ENCODE measurements around the gene HHIPL1. TPM values are rescaled to one million over a fixed set of nuclear protein-coding genes. Genes with fewer than 3 reads are reported as not detected.

Gene HHIPL1
- polyA plus RNA-seq, 1 donor: 1.5 TPM

DNA sequence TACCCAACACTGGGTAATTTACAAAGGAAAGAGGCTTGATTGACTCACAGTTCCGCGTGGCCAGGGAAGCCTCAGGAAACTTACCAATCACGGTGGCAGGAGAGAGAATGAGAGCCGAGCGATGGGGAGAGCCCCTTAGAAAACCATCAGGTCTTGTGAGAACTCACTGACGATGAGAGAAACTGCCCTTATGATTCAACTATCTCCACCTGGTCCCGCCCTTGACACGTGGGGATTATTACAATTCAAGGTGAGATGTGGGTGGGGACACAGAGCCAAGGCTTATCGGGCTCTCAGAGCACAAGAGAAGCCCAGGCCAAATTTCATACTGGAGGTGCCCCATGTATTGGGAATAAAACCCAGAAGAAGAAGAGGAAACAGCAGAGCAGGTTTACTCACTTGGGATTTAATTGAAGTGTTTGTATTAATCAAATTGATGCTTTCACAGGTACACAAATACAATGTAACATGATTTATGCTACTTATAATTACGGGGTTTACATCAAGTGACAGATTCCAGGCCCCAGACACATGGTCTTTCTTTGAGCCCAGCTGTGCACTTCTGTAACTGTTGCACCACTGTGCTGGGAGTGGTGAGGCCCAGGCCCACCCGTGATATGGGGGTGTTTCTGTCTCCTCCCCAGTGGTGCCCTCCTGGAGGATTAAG, 32.7 kb upstream of the HHIPL1 start:
- DNase-seq: no peak

DNA sequence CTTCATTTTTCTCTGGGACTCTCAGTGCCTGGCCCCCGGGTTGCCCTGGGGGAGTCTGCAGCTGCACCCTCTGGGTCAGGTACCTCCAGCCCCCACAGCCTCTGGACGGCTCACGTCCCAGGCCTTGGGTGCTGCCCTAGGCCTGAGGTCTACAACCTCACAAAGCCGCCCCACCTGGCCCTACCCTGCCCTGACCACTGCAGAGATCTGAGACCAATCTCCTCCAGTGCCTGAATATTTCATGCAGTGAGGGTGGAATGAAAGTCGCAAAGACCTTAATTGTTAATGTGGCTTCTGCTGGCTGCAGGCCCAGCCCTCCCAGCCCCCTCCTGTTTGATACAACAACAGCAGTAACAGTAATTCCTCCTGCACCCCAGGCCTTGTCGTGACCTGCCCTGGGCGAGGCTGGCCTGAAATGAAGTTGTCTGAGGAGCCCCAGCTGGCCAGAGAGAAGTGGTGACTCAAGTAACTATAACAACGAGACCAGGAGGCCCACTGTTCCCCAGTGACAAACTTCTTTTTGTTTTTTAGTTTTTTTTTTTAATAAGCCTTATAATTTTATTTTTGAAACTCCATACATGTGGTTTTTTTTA, 32.1 kb upstream of the HHIPL1 start:
- DNase-seq: no peak

DNA sequence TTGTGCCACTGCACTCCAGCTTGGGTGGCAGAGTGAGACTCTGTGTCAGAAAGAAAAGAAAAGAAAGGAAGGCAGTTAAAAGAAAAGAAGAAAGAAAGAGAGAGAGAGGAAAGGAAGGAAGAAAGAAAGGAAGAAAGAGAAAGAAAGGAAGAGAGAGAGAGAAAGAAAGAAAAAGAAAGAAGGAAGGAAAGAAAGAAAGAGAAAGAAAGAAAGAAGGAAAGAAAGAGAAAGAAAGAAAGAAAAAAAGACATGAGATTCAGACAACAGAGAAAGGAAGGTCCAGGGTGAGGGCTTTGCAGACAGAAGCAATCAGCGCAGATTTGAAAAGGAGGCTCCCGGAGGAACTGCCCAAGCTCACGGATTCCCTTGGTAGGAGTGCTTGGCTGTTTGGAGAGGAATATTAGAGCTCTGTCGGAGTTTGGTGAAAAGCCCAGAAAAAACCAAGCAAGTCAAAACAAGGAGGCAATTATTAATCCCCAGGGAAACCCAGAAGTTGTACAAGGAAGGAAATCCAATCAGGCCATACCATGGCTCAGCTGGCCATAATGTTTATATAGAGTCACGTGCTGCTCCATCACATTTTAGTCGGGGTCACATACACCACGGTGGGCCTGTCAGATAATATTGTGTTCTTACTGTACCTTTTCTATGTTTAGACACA, 29.3 kb upstream of the HHIPL1 start:
- no peak for DNase-seq

DNA sequence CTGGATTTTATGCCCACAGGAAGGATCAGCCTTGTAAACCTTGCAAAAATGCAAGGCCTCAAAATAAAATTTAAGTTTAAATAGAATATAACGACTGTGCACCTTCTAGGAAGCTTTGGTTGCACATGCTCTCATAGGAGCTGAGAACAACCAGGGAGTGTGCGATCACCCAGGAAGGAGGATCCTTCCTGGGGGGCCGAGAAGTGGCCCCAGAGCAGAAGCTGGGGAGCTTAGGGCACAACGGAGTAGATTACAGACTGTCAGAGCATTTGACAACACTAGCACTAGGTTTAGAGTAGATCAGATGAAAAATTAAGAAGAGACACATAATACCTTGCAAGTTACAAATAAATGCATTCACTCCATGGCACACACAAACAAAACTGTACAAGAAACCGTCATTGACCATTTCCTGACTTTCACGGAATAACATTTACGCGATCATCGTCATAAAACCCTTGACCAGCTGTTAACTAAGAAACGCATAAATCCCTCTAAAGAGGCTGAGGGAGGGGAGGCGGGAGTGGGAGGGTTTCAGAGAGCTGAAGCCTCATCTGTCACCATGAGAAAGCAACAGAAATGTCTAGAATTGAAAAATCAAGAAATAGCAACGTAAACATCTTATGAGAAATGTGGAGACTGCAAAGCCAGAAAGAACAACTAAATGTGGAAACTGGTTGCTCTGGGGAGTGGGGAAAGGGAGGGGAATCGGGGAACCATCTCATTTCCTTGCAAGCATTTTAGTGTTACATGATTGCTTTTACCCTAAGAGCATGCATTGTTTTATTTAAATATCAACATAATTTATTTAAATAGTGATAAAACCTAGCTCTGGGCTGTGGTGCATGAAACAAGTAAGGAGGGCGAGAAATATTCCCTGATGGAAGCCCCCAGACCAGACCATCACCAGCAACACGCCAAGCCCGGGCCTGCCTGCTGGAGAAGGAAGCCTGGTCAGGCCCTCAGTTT, 27.8 kb upstream of the HHIPL1 start:
- no peak for DNase-seq

DNA sequence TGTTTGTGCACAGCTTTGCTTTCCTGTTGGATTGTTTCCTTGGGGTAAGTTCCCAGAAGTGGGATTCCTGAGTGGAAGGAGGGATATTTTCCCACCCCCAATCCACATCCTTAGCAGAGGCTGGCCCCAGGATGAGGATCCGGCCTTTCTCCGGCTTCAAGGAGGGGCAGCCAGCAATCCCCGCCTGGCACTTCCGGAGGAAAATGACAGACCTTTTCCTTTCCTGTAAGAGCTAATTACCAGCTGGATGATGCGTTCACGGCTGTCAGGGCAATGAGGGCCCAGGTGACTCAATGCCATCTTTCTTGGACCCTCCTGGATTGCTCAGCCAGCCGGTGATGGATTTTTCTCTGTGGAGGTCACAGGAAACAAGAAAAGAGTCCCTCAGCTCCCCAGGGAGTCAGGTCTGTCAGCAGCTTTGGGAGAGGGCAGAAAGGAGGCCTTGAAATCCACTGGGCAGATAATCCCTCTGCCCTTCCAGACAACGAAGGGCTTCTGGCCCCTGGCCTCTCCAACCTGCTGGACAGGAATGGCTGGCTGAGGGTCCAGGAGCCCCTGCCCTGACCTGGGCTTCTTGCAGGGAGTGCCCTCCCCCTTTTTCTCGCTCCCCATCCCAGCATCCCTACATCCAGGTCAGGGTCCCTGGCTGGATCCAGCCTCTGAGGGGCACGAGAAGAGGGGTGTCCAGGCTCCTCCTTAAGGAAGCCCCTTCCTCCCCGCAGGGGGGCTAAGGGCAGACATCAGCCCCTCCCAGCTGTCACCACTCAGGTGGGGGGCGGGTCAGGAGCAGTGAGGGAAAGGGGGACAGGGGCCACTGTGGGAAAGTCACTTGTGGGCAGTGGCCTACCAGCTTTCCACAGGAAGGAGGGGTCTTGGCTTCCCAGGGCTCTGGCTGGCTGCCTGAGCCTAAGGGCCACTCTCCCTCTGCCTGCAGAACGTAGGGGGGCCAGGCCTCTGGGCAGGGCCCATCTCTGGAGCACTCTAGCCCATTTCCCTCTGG, 24.8 kb upstream of the HHIPL1 start:
- peak; percentile 44 for DNase-seq

DNA sequence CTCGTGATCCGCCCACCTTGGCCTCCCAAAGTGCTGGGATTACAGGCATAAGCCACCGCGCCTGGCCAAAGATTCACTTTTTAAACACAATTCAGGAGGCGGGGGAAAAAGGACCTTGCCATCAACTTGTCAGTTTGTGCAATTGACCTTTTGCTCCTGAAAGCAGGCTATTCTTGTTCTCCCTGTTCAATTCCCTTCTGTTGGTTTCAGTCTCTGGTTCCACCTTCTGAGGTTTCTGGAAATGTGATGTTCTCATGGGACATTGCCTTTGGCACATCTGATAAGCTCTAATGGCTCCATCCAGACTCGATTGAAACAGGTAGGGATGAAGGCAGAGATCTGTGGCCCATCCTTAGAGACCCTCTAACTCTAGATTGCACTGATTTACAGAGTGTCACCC, 23.0 kb upstream of the HHIPL1 start:
- DNase-seq: no peak

DNA sequence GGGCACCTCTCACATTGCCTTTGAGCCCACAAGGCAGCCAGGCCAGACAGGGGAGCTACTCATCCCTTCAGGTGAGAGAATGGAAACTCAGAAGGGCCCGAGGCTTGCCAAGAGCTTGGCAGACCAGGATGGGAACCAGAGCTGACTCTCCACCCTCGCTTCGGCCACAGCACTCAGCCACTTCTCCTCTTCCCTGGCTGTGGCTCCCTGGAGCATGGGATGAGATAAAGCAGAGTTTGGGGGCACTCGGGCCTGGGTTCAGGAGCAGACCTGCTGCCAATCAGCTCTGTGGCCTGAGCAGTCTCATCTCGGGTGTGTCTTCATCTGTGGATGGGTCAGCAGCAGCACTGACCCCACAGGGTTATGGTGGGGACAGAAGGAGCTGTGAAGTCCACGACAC, 20.9 kb upstream of the HHIPL1 start:
- no peak for DNase-seq

DNA sequence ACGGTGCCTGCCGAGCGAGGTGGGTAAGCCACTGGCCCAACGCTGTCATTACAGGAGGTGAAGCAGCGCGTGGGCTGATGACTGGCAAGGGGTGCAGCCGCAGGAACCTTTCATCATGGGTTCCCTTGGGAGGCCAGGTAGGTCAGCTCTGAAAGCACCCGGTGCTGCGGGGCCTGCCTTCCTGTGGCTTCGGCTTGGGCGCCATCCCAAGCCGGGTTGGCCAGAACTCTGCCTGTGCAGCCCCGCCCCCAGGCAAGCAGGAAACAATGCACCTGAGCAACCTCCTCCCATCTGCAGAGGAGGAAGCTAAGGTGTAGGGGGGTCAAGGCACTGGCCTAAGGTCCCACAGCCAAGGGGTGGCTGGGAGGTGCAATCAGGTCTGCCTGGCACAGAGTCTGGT, 20.0 kb upstream of the HHIPL1 start:
- no peak for DNase-seq

DNA sequence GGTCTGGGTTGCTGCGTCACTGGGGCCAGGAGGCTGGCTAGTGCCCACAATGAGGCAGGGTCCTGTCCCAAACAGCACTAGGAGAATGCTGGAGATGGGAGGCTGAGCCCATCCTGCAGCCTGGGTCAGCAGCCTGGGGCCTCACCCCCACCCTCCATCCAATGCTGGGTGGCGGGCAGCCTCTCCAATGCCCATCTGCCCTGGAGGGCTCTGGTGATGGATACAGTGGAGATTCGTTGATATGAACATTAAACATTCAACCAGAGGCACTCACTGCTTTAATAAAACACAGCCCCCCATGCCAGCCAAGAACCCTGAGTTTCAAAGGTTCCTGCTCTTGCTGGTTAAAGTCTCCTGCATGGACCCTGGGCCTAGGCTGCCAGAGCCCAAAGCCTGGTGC, 19.5 kb upstream of the HHIPL1 start:
- DNase-seq: no peak

DNA sequence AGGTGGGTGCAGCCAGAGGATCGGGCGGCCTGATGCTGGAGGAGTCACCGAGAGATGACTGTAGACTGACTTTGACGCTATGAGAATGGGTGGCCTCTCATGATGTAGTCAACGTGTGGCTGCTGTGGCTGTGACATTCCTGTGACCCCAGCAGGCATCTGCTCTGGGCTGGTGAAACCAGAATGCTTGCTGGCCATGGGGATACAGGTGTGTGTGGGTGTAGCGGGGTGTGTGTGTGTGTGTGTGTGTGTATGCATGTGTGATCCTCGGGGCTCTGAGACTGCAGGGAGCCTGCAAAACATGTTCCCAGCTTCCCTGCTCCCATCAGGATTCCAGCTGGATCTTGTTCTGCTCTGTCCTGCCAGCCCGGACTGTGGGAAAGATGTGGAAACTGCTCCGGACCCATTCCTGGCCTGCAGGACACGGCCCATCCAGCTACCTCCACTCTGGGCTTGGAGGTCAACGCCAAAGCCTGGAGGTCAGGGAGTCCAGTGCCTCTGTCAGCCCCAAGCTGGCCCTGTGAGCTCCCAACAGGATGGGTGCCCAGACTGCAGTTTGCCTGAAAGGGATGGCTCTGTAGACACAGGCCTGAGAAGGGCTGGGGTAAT, 18.8 kb upstream of the HHIPL1 start:
- DNase-seq: no peak

DNA sequence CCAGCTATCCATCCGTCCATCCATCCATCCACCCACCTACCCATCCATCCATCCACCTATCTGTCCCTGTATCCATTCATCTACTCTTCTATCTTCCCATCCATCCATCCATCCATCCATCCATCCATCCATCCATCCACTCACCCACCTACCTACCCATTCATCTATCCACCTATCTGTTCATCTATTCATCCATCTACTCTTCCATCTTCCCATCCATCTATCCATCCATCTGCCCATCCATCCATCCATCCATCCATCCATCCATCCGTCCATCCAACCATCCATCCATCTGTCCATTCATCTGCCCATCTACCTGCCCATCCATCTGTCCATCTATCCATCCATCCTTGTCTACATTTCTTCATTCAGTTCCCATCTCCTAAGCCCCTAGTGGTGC, 17.8 kb upstream of the HHIPL1 start:
- DNase-seq: no peak

DNA sequence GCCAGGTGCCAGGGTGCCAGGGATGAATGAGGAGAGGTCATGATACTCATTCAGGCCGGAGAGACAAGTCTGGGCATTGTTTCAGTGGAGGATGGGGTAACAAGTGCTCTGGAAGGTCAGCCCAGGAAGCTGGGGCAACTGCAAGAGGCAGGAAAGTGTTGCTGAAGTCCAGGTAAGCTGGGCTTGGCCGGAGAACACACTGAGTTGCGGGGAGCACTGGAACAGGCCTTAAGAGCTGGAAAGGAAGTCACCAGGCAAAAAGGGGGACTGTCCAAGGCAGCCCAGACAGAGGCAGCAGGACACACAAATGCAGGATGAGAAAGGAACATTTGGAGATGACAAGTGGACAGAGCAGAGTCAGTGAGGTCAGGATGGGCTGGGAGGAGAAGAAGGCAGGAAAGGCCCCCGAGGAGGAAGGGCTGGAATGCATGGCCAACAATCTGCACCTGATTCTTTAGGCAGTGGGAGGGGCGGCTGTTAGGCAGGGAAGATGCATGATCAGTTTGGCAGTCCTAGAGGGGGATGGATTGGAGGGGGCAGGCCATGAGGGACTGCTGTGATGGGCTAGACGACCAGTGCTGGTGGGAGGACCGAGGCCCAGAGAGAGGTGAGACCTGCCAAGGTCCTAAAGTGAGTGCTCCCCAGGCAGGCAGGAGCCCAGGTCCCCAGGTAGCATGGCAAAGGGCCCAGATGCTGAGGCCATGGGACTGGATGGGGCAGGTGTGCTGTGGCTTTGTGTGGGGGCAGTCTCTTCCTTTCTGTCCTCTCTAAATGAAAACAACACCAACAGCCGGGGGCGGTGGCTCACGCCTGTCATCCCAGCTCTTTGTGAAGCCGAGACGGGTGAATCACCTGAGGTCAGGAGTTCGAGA, 17.2 kb upstream of the HHIPL1 start:
- DNase-seq: no peak

DNA sequence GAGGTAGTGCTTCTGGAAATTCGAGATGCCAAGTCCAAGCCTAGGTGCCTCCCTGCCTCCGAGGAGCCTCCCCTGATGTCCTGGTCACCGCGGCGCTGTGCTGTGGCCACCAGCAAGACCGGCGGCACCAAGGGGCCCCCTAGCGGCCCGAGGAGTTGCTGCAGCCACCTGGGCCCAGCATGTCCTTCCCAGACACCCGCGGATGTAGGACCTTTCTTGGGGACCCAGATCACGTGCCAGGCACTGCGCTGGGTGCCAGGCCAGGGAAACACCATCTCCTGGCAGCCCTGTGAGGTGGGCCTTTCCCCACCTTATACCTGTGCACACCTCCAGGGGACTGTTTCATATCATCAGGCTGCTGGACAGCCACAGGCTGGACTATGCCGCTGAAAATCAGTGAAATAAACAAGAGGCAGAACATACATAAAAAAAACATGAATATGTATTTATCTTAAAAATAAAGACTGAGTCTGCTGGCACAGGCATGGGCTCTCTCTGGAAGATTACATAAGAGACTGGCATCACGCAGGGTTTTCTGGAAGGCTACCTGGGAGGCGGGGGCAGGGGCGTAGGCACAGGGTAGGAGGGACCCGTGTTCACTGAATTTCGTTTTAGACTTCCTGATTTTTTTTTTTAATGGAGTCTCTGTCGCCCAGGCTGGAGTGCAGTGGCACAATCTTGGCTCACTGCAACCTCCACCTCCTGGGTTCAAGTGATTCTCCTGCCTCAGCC, 15.9 kb upstream of the HHIPL1 start:
- DNase-seq: peak; percentile 71

DNA sequence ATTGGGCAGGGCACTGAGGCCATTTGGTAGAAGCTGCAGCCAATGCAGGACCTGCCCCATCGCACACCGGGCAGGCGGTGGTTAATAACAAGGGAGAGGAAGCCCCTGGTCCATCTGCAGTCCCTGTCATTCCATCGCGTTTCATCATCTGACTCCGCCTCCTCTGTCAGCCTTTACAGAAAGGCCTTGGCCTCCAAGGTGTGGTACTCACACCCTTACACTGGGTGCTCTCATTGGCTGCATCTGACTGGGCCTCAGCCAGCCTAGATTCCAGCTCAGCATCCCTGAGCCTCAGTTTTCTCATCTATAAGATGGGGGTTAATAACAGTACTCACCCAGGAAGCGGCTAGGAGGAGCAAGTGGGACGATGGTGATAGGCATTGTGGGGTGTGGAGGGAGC, 14.7 kb upstream of the HHIPL1 start:
- no peak for DNase-seq

DNA sequence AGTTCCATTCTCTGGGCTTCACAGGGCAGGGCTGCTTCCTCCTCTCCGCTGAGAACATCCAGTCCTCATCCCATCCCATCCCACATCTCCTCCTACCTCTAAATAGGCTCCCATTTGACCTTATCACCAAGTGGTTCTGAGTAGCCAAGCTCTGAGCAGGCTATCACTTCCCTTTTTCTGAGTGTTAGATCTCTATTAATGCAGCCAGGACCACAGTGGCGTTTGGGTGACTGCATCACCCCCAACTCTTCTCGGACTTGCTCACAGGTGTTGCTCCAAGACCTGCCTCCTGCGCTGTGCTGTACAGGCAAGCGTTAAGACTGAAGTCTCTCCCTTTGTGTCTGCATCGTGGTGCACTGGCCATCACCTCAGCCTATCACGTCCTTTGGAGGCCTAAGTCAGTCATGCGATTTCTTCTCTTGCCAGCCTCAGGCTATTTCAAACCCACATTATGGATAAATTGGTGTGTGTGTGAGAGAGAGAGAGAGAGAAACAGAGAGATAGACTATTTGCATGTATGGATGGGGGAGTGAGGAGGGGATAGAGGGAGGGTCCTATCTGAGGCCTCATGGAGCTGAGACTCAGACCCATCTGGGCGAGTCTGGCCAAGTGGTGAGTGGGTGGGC, 12.4 kb upstream of the HHIPL1 start:
- DNase-seq: no peak

DNA sequence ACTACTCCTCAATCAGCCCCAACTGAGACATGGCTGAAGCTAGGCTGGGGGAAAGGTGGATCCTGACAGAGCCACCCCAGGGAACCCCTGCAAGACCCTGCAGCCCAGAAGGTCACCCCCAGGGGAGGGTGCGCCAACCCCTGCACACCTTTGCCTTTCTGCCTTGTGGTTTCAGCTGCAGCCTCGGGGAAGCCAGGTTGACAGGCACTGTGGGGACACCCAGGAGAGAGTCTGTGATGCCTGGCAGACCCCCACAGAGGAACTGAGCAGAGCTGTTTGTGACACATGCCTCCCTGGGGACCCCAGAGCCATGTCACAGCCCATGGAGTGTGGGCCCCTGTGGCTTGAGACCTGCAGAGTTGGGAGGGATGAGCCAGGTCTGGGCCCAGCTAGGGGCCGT, 11.8 kb upstream of the HHIPL1 start:
- no peak for DNase-seq

DNA sequence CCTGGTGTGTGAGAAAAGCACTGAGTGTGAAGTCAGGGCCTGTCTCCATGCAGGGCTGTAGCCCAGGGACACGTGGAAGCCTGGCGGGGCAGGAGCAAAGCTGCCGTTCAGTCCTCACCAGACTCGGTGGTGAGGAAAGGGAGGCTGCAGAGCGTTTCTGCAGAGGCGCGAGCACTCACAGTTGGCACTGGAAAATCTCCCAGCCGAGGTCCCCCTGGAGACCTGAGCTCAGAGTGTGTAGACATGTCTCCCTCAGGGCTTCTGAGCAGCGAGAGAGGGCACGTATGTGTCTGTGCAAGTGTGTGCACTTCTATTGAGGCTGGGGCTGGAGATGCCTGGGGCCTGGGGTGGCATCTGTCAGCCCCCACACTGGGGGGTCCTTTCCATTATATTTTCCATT, 11.0 kb upstream of the HHIPL1 start:
- no peak for DNase-seq

DNA sequence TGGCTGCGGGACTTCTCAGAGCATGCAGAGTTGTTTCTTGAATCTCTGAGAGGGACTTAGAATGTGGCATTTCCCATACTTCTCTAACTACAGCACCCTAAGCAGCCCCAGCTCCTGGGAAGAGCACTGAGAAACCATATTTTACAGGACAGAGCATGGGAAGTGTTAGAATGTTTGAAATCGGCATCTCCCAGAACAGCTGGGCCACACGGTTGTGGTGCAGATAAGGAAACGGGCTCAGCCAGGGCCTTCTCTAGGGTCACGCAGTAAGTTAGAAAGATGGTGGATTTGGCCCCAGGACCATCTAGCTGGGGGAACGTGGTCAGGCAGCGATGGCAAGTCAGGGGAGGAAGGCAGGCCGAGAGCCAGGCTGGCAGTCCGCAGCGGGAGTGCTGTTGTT, 10.5 kb upstream of the HHIPL1 start:
- DNase-seq: no peak

DNA sequence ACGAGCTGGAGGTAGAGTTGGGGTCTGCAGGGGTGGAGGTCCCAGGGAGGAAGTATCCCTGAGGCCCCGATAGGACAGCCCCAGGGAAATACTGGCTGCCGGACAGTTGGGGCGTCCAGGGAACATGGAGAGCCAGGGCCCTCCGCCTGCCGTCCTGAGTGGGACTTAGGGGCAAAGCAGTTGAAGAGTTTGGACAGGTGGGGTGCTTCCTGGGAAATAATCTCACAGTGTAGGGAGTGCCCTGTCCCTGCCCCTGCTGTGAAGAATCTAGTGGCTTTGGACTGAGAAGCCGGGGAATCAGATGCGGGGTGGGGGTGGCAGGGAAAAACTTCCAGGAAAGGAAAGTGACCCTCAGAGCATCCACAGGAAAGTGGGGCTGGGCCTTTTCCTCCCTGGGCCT, 9.8 kb upstream of the HHIPL1 start:
- no peak for DNase-seq

Data from hindlimb muscle (tissue), 1 donor.